Testis (tissue), 2 donors: Measurements from ENCODE around the gene DDX55.

Source experiments
- CTCF ChIP-seq, 3 experiments: fragments of 450-650 bp in 2 of 3; fragments of 200-600 bp in 1 of 3; sonication (generic) in 1 of 3; IDR thresholded peaks; one replicate each; pipeline ENCODE4 v1.5.1; 2016 to 2019; ENCODE audit warnings: antibody characterized with exemption in 3 of 3, mild to moderate bottlenecking in 2 of 3, moderate library complexity in 1 of 3
- POLR2A ChIP-seq: fragments of 450-650 bp; IDR thresholded peaks from one replicate; pipeline ENCODE4 v1.6.1; 2017; ENCODE audit warnings: antibody characterized with exemption, mild to moderate bottlenecking, moderate library complexity

- TF ChIP-seq POLR2A = no peak
- TF ChIP-seq CTCF (IDR thresholded peaks at IDR 0.05) = no peak
Measured at GRCh38 chr12:123595729-123596128, 6.2 kb upstream of the DDX55 start.
